Gastroesophageal sphincter (tissue), 3 donors: ENCODE measurements around the gene KCNIP4.

ENCODE experiments used
- CTCF ChIP-seq, 4 experiments: fragments of 200-600 bp in 2 of 4; fragments of 450-650 bp in 2 of 4; sonication (generic) in 1 of 4; IDR thresholded peaks; one replicate each; pipeline ENCODE4 v1.5.1; 2017 to 2019; ENCODE audit warnings: antibody characterized with exemption in 4 of 4, mild to moderate bottlenecking in 2 of 4, moderate library complexity in 2 of 4
- EP300 ChIP-seq: sonication (generic); formaldehyde crosslinking; IDR thresholded peaks from one replicate; pipeline ENCODE4 v1.6.1; 2017; ENCODE audit warnings: antibody characterized with exemption, mild to moderate bottlenecking
- POLR2AphosphoS5 ChIP-seq: sonication (generic); formaldehyde crosslinking; IDR thresholded peaks from one replicate; pipeline ENCODE4 v1.6.1; 2017; ENCODE audit warnings: antibody characterized with exemption

- no peak for TF ChIP-seq CTCF (IDR thresholded peaks at IDR 0.05)
- TF ChIP-seq POLR2AphosphoS5, result no peak
- no peak for TF ChIP-seq EP300
These were observed 262.7 kb downstream of the KCNIP4 start for GRCh38 chr4:21685911-21686310.
